SK-N-MC (cell line): ENCODE results near the gene ANKRD11.

ENCODE experiments used
- EZH2 ChIP-seq: fragments of 200-600 bp; sonication (generic); IDR thresholded peaks from one replicate; pipeline ENCODE4 v1.6.1; 2017; ENCODE audit warnings: antibody characterized with exemption
- POLR2AphosphoS5 ChIP-seq: IDR thresholded peaks from 2 replicates; pipeline ENCODE4 v1.6.1; 2012; ENCODE audit warnings: mild to moderate bottlenecking, low read depth, low read length, borderline replicate concordance

- TF ChIP-seq POLR2AphosphoS5, result no peak
- no peak for TF ChIP-seq EZH2
Observed at GRCh38 chr16:89285381-89285780, 205.0 kb downstream of the ANKRD11 start.
